Measurements from ENCODE around the gene OLFML1.

The OLFML1 gene

GRCh38 chr11:7544021-7544420 is 58.7 kb downstream of the OLFML1 start:
- Mint-ChIP-seq H3K4me1 (ENCODE audit: low read depth) (peaks cover 3% of the 10 kb centered on the region), H3K36me3 (ENCODE audit: low read depth) (peaks cover 4% of the 10 kb centered on the region), H3K9me3 (no peaks in the 10 kb centered on the region), H3K27ac (no peak overlapping the region), H3K4me3 (no peak overlapping the region), H3K27me3 (no peaks in the 10 kb centered on the region)

GRCh38 chr11:7545611-7546010 is 60.3 kb downstream of the OLFML1 start:
- H3K9me3 Mint-ChIP-seq, result no peaks in the 10 kb centered on the region
- H3K4me1 Mint-ChIP-seq (ENCODE audit: low read depth), result no peaks in the 10 kb centered on the region
- no peaks in the 10 kb centered on the region for H3K27me3 Mint-ChIP-seq
- peaks cover 9% of the 10 kb centered on the region for H3K36me3 Mint-ChIP-seq (ENCODE audit: low read depth)
- no peak overlapping the region for H3K27ac Mint-ChIP-seq
- no peak overlapping the region for H3K4me3 Mint-ChIP-seq

GRCh38 chr11:7546324-7546791 is 61.1 kb downstream of the OLFML1 start:
- Mint-ChIP-seq H3K27me3 (no peaks in the 10 kb centered on the region), H3K27ac (no peak overlapping the region), H3K4me1 (ENCODE audit: low read depth) (no peaks in the 10 kb centered on the region), H3K9me3 (no peaks in the 10 kb centered on the region), H3K4me3 (no peak overlapping the region), H3K36me3 (ENCODE audit: low read depth) (peaks cover 9% of the 10 kb centered on the region)

GRCh38 chr11:7547687-7548086 is 62.4 kb downstream of the OLFML1 start:
- Mint-ChIP-seq H3K27ac (no peak overlapping the region), H3K36me3 (ENCODE audit: low read depth) (peaks cover 9% of the 10 kb centered on the region), H3K9me3 (no peaks in the 10 kb centered on the region), H3K4me3 (no peak overlapping the region), H3K4me1 (ENCODE audit: low read depth) (no peaks in the 10 kb centered on the region), H3K27me3 (no peaks in the 10 kb centered on the region)

- H3K36me3 Mint-ChIP-seq (ENCODE audit: low read depth), result peaks cover 10% of the 10 kb centered on the region
- no peaks in the 10 kb centered on the region for H3K4me1 Mint-ChIP-seq (ENCODE audit: low read depth)
- H3K27me3 Mint-ChIP-seq, result no peaks in the 10 kb centered on the region
- no peaks in the 10 kb centered on the region for H3K9me3 Mint-ChIP-seq
- no peak overlapping the region for H3K27ac Mint-ChIP-seq
- no peak overlapping the region for H3K4me3 Mint-ChIP-seq
These were observed 63.5 kb downstream of the OLFML1 start for GRCh38 chr11:7548659-7549274.

- no peaks in the 10 kb centered on the region for H3K4me1 Mint-ChIP-seq (ENCODE audit: low read depth)
- no peaks in the 10 kb centered on the region for H3K9me3 Mint-ChIP-seq
- H3K27me3 Mint-ChIP-seq, result no peaks in the 10 kb centered on the region
- no peak overlapping the region for H3K27ac Mint-ChIP-seq
- H3K36me3 Mint-ChIP-seq (ENCODE audit: low read depth), result peaks cover 13% of the 10 kb centered on the region
- H3K4me3 Mint-ChIP-seq, result no peak overlapping the region
These were observed 64.4 kb downstream of the OLFML1 start for GRCh38 chr11:7549681-7550080.

- Mint-ChIP-seq H3K4me3 (no peak overlapping the region), H3K27ac (no peak overlapping the region), H3K9me3 (no peaks in the 10 kb centered on the region), H3K4me1 (ENCODE audit: low read depth) (no peaks in the 10 kb centered on the region), H3K27me3 (no peaks in the 10 kb centered on the region), H3K36me3 (ENCODE audit: low read depth) (peaks cover 12% of the 10 kb centered on the region)
These were observed 66.3 kb downstream of the OLFML1 start for GRCh38 chr11:7551571-7551970.

- Mint-ChIP-seq H3K9me3 (no peaks in the 10 kb centered on the region), H3K4me3 (no peak overlapping the region), H3K27ac (no peak overlapping the region), H3K27me3 (no peaks in the 10 kb centered on the region), H3K36me3 (ENCODE audit: low read depth) (peaks cover 9% of the 10 kb centered on the region), H3K4me1 (ENCODE audit: low read depth) (no peaks in the 10 kb centered on the region)
These were observed 67.4 kb downstream of the OLFML1 start for GRCh38 chr11:7552666-7553065.

GRCh38 chr11:7555052-7555699 is 69.9 kb downstream of the OLFML1 start:
- Mint-ChIP-seq H3K27ac (no peak overlapping the region), H3K4me3 (no peak overlapping the region), H3K27me3 (no peaks in the 10 kb centered on the region), H3K36me3 (ENCODE audit: low read depth) (peaks cover 6% of the 10 kb centered on the region), H3K9me3 (no peaks in the 10 kb centered on the region), H3K4me1 (ENCODE audit: low read depth) (no peaks in the 10 kb centered on the region)

GRCh38 chr11:7558046-7558445 is 72.7 kb downstream of the OLFML1 start:
- Mint-ChIP-seq H3K27me3 (no peaks in the 10 kb centered on the region), H3K4me1 (ENCODE audit: low read depth) (no peaks in the 10 kb centered on the region), H3K9me3 (no peaks in the 10 kb centered on the region), H3K4me3 (no peak overlapping the region), H3K27ac (no peak overlapping the region), H3K36me3 (ENCODE audit: low read depth) (peaks cover 4% of the 10 kb centered on the region)

GRCh38 chr11:7559398-7560283 is 74.3 kb downstream of the OLFML1 start:
- H3K36me3 Mint-ChIP-seq (ENCODE audit: low read depth), result peaks cover 3% of the 10 kb centered on the region
- no peaks in the 10 kb centered on the region for H3K27me3 Mint-ChIP-seq
- no peaks in the 10 kb centered on the region for H3K9me3 Mint-ChIP-seq
- H3K4me3 Mint-ChIP-seq, result no peak overlapping the region
- H3K27ac Mint-ChIP-seq, result no peak overlapping the region
- H3K4me1 Mint-ChIP-seq (ENCODE audit: low read depth), result no peaks in the 10 kb centered on the region

Measured in stimulated activated naive CD8-positive, alpha-beta T cell treated with anti-CD3 and anti-CD28 coated beads, Interleukin-15, Interleukin-2, amounts not matched to agents 100 ng/mL and 50 ng/mL, for 24 hours (primary cell).